A172 (cell line): ENCODE data around the gene GUCY1A2. TPM values are rescaled to one million over a fixed set of nuclear protein-coding genes. Genes with fewer than 3 reads are reported as not detected.
"Not testable (repeated sequence)": the region's sequence is repeated elsewhere in the genome, so short reads cannot be mapped to it uniquely, and the experiment has no call there.

Experiments used
- DNase-seq: peaks from one replicate; pipeline ENCODE4 v3.0.0-alpha.2; 2015; ENCODE audit warnings: low spot score
- total RNA-seq: library from RNA; depleted of rRNA; stranded (reverse); fragments of >200 nt; shearing (Covaris generic); gene quantifications from 2 replicates; pipeline ENCODE4 v1.2.3, GENCODE V29; 2014

The GUCY1A2 gene
- total RNA-seq, 1 experiment from 2014 or later: 0.02 TPM

DNA sequence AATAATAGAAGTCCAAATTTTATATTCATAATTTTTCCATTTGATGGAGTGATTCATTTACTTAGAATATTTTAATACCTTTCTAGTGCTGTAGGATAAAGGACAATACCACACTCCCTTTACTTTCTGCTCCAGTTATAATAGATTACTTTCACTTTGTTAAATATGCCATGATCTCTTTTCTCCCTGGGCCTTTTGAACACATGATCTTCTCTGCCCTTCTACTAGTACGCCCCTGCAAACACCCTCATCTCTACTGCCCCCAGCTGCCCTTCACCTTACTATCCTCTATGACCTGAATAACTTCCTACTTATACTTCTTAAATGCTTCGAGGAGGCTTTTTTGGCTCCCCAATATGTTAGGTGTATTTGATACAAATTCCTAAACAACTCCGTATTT is 177.3 kb downstream of the GUCY1A2 start:
- DNase-seq: no peak

DNA sequence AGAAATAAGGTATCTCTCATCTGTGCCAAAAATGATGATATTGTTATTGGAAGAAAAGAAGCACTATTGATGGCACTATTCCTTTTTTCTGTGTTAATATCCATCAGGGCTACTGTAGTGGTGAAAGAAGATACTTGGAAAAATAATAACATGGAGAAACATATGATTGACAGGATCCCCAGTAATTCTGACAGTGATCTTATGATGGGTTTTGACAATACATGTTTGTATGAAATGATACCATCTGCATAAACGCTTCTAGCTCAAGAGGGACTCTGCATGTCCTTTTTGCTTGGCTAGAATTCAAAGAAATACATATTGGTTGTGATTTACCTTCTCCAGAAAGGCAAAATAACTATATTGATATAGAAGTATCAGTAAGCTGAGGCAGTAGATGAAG is 178.1 kb downstream of the GUCY1A2 start:
- no peak for DNase-seq

DNA sequence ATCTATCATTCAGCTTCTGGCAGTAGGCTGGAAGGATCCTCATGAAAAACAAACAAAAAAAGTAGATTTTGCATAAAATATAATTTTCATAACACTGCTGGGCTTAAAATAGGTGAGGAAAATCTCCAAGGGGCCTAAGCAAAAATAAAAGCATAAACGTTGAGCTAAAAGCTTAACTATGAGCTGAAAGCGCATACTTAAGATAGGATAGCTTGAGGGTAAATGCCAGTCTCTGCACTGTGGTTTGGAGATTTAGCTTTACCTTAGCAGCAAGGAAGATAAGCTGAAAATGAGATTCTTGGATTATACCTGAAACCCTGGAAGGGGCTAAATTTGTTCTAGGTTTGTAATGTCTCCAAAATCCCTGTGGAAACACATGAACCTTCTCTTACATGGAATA is 183.7 kb downstream of the GUCY1A2 start:
- DNase-seq: no peak

DNA sequence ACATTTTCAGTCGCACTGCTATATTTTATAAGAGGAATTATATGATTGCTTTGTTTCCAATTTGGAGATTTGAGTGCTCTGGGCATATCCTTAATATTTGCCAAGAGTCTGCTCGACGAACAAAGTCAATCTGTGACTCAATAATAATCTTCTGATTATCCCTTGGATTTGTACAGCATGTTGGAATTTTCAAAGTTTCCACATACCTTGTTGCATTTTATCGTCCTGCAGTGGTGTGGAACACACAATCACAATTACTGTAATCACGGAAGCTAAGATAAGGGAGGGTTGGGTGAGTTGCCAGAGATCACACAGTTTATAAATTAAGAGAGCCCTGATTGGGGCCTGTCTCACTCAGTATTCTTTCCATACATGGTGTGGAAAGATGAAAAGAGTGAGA is 189.3 kb downstream of the GUCY1A2 start:
- DNase-seq: no peak

DNA sequence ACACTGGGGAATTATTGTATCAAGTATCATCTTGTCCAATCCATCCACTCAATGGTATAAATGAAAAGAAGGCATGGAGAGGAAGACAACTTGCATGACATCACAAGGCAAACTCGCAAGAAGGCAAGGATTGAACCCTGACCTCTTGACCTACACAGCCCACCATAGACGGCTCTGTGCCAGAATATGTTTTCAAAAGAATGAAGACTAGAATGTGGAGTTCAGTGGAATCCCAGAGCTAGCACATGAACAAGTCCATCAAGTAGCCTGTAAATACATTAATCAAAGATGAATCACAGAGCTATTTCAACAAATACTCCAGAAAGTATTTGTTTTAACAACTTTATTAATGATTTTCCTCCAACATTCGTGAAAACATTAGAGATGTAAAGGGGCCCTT is 189.7 kb downstream of the GUCY1A2 start:
- no peak for DNase-seq

DNA sequence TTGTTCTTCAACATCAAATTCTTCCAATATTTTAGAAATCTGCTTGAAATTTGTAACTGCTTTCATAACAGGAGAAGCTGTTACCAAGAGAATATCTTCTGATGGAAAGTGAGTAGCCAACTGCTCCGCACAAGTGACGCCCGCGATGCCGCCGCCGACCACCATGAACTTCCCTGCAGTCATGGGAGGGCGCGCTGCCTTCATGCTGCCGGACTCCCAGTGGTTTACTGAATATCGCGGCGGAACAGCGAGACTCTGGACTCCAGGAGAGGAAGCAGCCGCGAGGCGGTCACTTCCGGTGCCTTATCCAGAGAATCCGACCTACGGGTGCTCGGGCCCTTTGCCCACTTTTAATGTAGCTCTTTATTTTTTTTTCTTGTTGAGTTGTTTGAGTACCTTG is 190.6 kb downstream of the GUCY1A2 start:
- DNase-seq: no peak

DNA sequence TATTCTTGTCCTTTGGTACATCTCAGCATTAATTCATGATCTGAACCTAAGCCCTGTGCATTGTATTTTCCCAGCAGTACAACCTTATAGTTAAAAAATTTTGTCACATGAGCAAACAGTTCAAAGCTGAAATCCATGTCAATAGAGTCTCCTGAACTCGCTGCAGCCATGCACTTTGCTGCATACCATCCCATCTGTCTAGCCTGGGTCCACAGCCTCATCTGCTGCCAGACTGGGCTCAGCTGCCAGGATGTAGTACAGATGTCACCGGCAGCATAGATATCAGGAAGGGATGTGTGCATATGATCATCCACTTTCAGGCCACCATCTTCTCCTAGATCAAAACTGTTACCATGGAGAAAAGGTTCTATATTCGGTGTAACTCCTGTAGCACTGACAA is 191.7 kb downstream of the GUCY1A2 start:
- DNase-seq: not testable (repeated sequence)

DNA sequence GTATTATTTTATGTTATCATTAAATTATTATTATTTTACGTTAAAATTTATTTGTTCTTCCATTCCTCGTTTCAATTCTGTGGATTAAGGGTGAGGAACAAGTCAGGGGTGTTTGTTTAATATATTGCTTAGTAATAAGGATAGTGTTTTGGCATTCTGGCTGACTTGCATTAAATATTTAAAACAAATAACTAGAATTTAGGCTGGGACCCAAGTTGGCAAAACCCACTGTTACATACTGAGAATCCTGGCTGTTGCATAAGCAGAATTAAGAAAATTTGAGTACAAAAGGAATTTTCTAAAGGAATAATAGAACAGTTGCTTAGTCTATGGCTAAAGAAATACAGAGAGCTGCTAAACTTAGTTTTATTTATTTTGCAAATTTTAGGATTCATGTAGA is 196.4 kb downstream of the GUCY1A2 start:
- DNase-seq: no peak

DNA sequence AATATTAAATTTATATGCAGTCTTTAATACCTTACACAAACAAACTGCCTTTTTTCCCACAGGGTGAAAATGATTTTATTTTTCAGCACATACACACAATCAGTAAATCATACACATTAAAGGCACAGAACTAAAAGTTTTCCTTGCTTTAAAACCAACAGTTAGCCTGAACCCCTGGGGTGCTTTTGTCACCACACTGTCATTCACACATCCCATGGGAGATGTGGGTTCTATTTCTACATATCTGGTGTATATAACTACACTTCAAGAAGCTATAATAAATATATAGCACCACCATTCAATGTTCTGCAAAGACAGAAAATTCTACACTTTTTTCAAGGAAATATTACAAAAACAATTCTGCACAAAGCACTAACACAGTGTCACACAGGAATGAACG is 197.0 kb downstream of the GUCY1A2 start:
- DNase-seq: no peak

DNA sequence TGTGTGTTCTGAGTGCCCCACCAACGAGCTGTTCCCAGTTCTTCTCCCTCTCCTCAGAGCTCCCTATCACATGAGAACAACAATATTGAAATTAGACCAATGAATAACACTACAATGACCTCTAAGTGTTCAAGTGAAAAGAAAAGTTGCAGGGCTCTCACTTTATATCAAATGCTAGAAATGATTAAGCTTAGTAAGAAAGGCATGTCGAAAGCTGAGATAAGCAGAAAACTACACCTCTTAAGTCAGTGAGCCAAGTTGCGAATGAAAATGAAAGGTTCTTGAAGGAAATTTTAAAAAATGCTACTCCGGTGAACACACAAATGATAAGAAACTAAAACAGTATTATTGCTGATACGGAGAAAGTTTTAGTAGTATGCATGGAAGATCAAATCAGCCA is 199.8 kb downstream of the GUCY1A2 start:
- DNase-seq: no peak

DNA sequence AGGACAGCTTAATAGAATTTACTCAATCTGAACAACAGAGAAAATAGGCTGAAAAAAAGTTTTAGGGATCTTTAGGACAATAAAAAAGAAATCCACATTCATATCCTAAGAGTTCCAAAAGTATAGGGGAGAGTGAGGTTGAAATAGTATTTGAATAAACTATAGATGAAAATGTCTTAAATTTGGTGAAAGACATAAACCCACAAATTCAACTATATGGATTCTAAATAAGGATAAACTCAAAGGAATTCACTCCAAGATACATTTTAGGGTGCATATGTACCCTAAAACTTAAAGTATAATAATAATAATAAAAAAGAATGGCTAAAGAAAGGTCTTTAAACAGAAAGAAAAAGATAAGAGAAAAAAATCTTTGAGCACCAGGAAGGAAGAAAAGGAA is 203.1 kb downstream of the GUCY1A2 start:
- DNase-seq: no peak

DNA sequence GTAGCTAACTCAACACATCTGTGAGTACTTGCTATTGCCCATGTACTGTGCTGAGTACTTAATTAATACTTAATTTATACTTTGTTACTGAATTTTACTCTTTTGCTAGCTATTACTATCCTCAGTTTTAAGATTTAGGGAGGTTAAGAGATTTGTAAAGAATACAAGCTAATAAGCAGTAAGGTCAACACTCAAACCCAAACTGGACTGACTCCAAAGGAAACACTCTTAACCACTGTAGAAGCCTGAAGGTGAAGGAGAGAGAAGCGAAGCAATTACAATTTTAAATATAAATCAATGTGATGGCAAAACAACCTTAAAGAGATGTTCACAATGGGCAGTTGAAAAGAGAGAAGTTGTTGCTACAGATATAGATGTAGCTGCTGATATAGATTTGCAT is 204.5 kb downstream of the GUCY1A2 start:
- no peak for DNase-seq

DNA sequence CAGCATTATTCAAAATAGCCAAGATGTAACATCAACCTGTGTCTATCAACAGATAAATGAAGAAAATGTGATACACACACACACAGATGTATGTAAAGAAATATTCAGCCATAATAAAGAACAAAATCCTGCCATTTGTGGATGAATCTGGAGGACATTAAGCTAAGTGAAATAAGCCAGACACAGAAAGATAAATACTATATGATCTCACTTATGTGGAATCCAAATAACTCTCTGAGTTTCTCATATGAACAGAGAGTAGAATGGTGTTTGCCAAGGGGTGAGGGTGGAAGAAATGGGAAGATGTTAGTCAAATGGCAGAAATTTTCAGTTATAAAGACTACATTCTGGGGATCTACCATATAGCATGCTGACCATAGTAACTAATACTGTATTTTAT is 224.2 kb downstream of the GUCY1A2 start:
- DNase-seq: no peak

DNA sequence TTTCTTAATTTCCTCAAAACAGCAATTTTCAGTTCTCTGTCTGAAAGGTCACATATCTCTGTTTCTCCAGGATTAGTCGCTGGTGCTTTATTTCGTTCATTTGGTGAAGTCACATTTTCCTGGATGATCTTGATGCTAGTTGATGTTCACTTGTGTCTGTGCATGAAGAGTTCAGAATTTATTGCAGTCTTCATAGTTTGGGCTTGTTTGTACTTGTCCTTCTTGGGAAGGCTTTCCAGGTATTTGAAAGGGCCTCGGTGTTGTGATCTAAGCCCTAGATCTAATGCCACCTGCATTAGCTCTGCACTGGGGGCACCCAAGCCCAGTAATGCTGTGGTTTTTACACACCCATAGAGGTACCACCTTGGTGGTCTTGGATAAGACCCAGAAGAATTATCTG is 228.9 kb downstream of the GUCY1A2 start:
- no peak for DNase-seq

DNA sequence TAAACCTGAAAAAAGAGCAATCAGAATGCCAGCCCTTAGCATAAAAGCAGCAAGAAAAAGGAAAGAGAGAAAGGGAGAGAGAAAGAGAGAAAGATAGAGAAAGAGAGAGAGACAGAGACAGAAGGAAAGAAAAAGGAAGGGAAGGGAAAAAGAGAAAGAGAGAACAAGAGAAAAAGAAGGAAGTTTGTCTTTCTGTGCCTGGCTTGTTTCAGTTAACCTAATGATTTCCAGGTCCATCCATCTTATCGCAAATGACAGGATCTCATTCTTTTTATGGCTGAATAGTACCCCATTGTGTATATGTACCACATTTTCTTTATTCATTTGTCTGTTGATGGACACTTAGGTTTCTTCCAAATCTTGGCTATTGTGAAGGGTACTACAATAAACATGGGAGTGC is 230.8 kb downstream of the GUCY1A2 start:
- DNase-seq: no peak

DNA sequence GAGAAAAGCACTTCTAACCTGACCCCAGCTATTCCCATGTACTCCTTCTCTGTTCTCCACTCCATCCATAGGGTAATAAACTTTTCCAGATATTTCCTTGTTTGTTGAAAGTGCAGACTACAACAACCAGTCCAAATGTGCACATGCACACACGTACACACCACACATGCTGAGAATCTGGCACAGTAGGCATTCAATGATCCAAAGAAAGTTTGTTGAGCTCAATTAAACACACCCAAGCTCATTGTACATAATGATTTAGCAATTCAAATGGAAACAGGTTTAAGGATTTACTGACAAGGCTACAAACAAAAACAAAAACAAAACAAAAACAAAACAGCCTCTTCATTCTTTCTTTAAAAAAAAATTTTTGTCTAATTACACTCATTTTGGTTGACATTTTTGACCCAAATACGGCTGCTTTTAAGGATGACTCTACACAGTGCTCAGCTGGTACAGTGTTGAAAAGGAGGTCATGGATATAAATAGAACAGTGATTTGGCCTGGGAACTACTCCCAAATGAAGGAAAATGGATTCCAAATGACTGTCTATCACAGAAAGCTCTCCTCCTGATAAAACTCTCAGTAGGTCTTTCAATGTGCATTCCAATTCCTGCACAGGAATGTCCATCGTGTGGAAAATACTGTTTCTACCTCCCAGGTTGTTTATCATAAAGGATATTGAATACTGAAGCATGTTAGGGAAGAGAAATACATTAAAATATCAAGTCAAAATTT is 232.2 kb downstream of the GUCY1A2 start:
- no peak for DNase-seq

DNA sequence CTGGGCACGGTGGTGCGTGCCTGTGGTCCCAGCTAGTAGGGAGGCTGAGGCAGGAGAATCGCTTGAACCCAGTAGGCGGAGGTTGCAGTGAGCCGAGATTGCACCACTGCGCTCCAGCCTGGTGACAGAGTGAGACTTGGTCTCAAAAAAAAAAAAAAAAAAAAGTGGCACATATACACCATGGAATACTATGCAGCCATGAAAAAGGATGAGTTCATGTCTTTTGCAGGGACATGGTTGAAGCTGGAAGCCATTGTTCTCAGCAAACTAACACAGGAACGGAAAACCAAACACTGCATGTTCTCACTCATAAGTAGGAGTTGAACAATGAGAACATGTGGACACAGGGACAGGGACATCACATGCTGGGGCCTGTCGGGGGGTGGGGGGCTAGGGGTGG is 241.0 kb downstream of the GUCY1A2 start:
- DNase-seq: not testable (repeated sequence)

DNA sequence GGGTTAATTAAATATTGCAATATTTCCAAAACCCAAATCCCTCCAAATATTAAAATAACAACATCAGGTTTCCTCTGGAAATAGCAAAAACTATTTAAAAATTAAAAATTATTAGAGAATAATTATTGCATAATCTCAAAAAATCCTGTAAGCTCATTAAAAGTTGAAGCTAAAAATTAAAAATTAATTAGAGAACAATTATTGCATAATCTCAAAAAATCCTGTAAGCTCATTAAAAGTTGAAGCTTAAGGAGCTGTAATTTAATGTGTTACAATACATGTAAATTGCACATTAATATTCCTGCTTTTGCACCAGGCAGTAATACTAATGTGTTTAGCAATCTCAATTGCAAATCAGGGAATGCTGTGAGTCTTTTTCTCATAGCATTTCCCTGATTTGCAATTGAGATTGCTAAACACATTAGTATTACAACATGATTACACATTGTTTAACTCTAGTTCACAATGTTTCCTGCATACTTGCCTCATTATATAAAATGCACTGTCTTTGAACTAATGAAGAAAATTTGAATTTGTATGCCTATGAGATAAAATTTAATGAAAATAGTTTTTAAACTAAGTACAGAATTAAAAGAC is 247.7 kb downstream of the GUCY1A2 start:
- DNase-seq: no peak

DNA sequence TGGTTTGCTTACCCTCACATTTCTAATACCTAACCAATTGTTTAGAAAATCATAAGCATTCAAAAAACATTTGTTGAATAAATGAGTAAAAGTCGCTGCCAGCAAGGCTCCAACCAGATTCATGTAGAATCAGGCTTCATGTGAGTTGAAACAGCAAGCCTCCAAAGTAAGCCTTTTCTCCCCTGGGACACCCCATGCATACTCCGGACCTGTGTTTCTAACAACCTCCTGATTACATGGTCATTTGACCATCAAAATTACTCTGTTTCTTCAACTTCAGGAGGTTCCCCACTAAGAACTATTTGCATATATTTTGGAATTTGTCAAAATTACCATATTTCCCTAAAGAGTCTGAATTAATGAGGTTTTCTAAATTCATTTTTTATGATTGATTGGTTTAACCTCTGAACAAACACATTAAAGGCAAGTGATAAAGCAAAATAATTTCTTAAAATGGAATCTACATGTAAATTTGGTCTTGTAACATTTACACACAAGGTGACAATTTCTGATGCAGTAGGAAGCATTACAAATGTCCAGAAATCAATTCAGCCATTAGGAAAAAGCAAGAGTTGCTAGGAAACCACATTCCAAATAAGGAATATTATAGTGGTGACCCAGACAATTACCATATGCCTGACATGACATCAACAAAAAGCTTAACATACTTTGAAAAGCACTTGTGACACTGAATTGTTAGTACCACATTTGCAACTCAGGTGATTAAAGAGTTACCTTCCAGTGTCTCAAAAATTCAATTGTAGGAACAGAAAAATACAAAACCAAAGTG is 252.6 kb downstream of the GUCY1A2 start:
- DNase-seq: no peak

DNA sequence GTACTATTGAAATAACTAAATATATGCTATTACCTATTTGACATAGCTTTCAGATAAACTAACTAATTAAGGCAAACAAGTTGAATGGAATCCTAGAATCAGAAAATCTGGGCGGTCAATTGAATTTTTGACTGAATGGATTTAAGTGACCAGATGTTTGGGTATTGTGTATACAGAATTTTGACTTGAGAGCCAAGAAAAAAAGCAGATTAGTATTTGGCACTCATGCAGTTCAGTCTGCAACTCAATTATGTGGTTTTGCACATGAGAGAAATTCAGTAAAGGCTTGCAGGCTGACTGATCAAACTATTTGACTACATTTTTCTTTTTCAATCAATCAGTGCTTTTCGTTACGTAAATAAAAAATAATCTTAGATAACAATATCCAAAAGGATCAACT is 254.8 kb downstream of the GUCY1A2 start:
- no peak for DNase-seq

DNA sequence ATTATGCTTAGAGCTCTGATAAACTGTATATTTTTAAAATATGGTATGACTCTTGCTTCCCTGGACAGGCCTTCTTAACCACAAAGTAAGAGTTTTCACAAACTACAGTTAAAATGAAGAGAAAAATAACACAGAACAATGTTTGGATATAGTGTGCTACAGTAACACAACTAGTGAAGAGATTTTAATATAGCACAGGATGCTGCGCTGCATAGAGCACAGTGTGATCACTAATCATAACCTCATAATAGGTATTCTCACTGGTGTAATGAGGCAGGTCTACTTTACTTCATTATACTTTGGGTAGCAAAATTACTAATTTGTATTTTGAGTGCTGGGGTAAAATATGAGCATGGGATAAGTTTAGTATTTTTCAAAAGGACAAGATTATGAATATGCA is 256.5 kb downstream of the GUCY1A2 start:
- DNase-seq: no peak

DNA sequence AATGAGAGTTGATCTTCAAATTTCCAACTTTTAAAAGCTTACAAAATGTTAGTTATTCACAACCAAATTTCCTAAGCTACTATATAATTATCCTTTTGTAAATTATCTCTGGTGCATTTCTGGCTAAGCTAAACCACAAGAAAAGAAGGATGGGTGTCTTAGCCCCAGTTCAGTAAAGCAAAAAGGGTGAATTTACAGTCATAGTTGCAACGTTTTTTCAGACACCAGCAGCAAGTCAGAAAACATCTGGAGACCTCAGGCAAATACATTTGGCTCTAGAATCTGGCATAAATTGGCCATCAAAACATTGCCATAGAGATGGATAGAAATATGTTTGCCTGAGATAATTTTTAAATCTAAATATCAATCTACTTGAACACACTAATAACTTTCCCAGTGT is 257.0 kb downstream of the GUCY1A2 start:
- DNase-seq: no peak

DNA sequence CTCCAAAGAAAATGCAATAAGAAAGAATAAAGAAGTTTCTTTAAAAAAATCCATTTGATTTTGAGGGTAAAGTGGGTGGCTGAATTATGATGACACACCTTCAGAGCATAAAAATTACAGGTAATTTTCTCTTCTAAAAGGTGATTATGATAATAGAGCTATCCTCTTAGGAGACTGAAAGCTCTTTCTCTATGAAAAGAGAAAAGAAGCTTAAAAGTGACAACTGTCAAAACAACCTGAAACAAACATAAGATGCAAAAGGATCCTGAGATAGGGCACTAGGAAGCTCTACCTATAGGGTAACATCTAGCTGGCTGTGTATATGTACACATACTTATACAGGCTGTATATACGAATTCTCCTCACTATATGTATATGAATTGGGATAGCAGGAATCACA is 270.2 kb downstream of the GUCY1A2 start:
- DNase-seq: no peak
